Neural progenitor cell (in vitro differentiated cells): ENCODE measurements around the gene RNF146.

Source experiments
- CTCF ChIP-seq: fragments of 200-600 bp; sonication (generic); IDR thresholded peaks from 2 replicates; pipeline ENCODE4 v1.5.1; 2017; ENCODE audit warnings: antibody characterized with exemption, mild to moderate bottlenecking
- EZH2 ChIP-seq: fragments of 200-600 bp; sonication (generic); IDR thresholded peaks from 2 replicates; pipeline ENCODE4 v1.6.1; 2017; ENCODE audit warnings: antibody characterized with exemption, mild to moderate bottlenecking, moderate library complexity

- TF ChIP-seq CTCF (no peak), EZH2 (no peak)
Measured at GRCh38 chr6:127263481-127263880, 3.2 kb upstream of the RNF146 start.
